ENCODE results near the gene PPP3R2.

PPP3R2 gene

DNA sequence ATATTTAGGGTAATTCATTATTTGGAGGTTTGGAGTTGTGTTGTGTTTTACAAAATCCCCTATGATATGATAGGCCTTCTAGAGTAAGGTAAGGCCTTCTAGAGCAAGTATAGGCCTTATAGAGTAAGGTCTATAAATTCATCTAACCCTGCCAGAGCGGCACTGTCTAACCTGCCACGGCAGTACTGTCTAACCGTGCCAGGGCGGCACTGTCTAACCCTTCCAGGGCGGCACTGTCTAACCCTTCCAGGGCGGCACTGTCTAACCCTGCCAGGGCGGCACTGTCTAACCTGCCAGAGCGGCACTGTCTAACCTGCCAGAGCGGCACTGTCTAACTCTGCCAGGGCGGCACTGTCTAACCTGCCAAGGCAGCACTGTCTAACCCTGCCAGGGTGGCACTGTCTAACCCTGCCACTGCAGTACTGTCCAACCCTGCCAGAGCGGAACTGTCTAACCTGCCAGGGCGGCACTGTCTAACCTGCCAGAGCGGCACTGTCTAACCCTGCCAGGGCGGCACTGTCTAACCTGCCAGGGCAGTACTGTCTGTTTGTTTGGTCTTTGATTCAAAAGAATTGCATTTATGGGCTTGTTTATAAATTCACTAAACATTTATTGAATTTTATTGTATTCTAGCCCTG is 51.6 kb downstream of the PPP3R2 start:
- H3K4me3 ChIP-seq (ENCODE audit: low read depth, low read length): no peak overlapping the region
- DNase-seq (ENCODE audit: low read depth): no peak

More for the DNA sequence above, 51.6 kb downstream of the PPP3R2 start:
- TF ChIP-seq, protein P1, sequence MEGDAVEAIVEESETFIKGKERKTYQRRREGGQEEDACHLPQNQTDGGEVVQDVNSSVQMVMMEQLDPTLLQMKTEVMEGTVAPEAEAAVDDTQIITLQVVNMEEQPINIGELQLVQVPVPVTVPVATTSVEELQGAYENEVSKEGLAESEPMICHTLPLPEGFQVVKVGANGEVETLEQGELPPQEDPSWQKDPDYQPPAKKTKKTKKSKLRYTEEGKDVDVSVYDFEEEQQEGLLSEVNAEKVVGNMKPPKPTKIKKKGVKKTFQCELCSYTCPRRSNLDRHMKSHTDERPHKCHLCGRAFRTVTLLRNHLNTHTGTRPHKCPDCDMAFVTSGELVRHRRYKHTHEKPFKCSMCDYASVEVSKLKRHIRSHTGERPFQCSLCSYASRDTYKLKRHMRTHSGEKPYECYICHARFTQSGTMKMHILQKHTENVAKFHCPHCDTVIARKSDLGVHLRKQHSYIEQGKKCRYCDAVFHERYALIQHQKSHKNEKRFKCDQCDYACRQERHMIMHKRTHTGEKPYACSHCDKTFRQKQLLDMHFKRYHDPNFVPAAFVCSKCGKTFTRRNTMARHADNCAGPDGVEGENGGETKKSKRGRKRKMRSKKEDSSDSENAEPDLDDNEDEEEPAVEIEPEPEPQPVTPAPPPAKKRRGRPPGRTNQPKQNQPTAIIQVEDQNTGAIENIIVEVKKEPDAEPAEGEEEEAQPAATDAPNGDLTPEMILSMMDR (conservative IDR thresholded peaks at IDR 0.05; ENCODE audit: low read depth, low read length): no peak
